ENCODE measurements around the gene CBS. TPM values are rescaled to one million over a fixed set of nuclear protein-coding genes. Genes with fewer than 3 reads are reported as not detected.

CBS gene
- total RNA-seq, 1 donor: 26.1 TPM

DNA sequence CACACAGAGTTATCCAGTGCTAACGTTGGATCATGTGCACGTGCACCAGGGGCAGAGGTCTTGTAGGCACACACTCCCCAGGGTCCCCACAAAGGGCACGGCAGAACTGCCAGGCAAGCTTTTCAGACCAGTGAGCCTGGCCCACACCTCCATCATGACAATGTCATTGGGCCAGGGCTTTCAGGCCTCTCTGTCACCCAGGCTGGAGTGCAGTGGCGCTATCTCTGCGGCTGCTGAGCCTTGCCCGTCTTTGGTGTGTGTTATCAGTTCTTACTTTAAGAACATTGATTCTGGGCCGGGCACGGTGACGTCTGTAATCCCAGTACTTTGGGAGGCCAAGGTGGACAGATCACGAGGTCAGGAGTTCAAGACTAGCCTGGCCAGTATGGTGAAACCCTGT lies 57.1 kb downstream of the CBS start:
- Histone ChIP-seq H3K4me2 (ENCODE audit: insufficient read depth, low read length) (no peak overlapping the region), H3K36me3 (ENCODE audit: insufficient read depth, low read length) (peaks cover 27% of the 10 kb centered on the region), H3K4me1 (ENCODE audit: insufficient read depth, low read length) (no peaks in the 10 kb centered on the region), H3K27ac (ENCODE audit: low read depth, low read length) (no peak overlapping the region), H3K4me3 (ENCODE audit: insufficient read depth, low read length) (no peak overlapping the region), H3K9me3 (ENCODE audit: low read depth, low read length) (no peaks in the 10 kb centered on the region), H3K27me3 (ENCODE audit: insufficient read depth, low read length) (no peaks in the 10 kb centered on the region), H3K79me2 (ENCODE audit: insufficient read depth, low read length) (no peaks in the 10 kb centered on the region), H2AFZ (ENCODE audit: low read length) (no peak overlapping the region), H4K20me1 (ENCODE audit: insufficient read depth, low read length) (no peaks in the 10 kb centered on the region)
- no peak for DNase-seq (ENCODE audit: insufficient read length, low spot score, missing footprints)
- TF ChIP-seq, protein P1, sequence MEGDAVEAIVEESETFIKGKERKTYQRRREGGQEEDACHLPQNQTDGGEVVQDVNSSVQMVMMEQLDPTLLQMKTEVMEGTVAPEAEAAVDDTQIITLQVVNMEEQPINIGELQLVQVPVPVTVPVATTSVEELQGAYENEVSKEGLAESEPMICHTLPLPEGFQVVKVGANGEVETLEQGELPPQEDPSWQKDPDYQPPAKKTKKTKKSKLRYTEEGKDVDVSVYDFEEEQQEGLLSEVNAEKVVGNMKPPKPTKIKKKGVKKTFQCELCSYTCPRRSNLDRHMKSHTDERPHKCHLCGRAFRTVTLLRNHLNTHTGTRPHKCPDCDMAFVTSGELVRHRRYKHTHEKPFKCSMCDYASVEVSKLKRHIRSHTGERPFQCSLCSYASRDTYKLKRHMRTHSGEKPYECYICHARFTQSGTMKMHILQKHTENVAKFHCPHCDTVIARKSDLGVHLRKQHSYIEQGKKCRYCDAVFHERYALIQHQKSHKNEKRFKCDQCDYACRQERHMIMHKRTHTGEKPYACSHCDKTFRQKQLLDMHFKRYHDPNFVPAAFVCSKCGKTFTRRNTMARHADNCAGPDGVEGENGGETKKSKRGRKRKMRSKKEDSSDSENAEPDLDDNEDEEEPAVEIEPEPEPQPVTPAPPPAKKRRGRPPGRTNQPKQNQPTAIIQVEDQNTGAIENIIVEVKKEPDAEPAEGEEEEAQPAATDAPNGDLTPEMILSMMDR (IDR thresholded peaks at IDR 0.05; ENCODE audit: extremely low read depth, low read depth, low read length): no peak

DNA sequence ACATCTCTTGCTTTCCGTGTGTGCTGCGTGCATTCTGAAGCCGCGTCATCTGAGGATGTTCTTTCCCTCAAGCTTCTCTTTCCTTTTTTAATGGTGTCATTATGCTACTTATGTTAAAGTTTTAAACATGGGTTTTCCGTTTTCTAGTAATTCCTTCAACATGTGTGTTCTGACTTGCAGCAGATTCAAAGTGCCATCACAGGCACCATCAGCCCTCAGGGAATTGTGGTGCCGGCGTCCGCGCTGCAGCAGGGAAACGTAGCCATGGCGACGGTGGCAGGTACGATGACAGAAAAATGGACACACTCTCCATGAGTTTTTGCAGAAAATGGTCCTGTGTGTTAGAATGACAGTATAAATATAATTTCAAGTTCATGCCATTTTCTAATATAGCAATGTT lies 58.9 kb downstream of the CBS start:
- Histone ChIP-seq H3K4me1 (ENCODE audit: insufficient read depth, low read length) (no peaks in the 10 kb centered on the region), H4K20me1 (ENCODE audit: insufficient read depth, low read length) (no peaks in the 10 kb centered on the region), H3K4me2 (ENCODE audit: insufficient read depth, low read length) (no peak overlapping the region), H3K79me2 (ENCODE audit: insufficient read depth, low read length) (no peaks in the 10 kb centered on the region), H2AFZ (ENCODE audit: low read length) (no peak overlapping the region), H3K27me3 (ENCODE audit: insufficient read depth, low read length) (no peaks in the 10 kb centered on the region), H3K36me3 (ENCODE audit: insufficient read depth, low read length) (peaks cover 41% of the 10 kb centered on the region), H3K4me3 (ENCODE audit: insufficient read depth, low read length) (no peak overlapping the region), H3K9me3 (ENCODE audit: low read depth, low read length) (no peaks in the 10 kb centered on the region), H3K27ac (ENCODE audit: low read depth, low read length) (no peak overlapping the region)
- DNase-seq (ENCODE audit: insufficient read length, low spot score, missing footprints): no peak
- TF ChIP-seq, protein P1 (IDR thresholded peaks at IDR 0.05; ENCODE audit: extremely low read depth, low read depth, low read length): no peak

DNA sequence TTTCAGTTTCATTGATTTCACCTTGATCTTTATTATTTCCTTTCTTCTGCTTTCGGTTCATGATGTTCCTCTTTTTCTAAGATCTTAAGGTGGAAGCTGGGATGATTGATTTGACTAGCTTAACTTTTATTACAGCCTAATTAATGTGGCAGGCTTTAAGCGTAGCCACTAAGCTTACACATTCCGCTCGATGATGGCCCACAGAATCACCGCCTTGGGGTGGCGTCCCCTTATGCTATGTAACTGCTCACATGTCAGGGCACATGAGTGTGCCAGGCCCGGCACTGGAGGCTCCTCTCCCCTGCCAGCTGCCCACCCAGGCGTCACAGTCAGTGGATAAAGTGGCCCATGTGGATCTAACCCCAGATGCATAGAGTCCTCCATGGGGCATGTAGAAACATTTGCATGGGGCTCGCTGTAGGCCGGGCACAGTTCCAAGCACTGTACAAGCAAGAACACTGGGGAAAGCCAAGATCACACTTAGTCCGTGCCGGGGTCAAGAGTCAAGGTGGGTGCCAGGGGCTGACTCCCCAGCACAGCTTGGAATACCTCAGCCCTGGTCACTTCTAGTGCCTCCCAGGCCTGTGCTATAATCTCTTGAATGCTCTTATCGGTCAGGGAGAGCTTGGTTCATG lies 59.6 kb downstream of the CBS start:
- no peaks in the 10 kb centered on the region for H3K9me3 ChIP-seq (ENCODE audit: low read depth, low read length)
- H3K27me3 ChIP-seq (ENCODE audit: insufficient read depth, low read length): no peaks in the 10 kb centered on the region
- no peak overlapping the region for H2AFZ ChIP-seq (ENCODE audit: low read length)
- peaks cover 41% of the 10 kb centered on the region for H3K36me3 ChIP-seq (ENCODE audit: insufficient read depth, low read length)
- TF ChIP-seq, protein P1 (IDR thresholded peaks at IDR 0.05; ENCODE audit: extremely low read depth, low read depth, low read length): no peak
- no peak for DNase-seq (ENCODE audit: insufficient read length, low spot score, missing footprints)
- no peaks in the 10 kb centered on the region for H3K4me1 ChIP-seq (ENCODE audit: insufficient read depth, low read length)
- no peak overlapping the region for H3K4me2 ChIP-seq (ENCODE audit: insufficient read depth, low read length)
- no peaks in the 10 kb centered on the region for H3K79me2 ChIP-seq (ENCODE audit: insufficient read depth, low read length)
- H4K20me1 ChIP-seq (ENCODE audit: insufficient read depth, low read length): no peaks in the 10 kb centered on the region
- no peak overlapping the region for H3K4me3 ChIP-seq (ENCODE audit: insufficient read depth, low read length)
- no peak overlapping the region for H3K27ac ChIP-seq (ENCODE audit: low read depth, low read length)

DNA sequence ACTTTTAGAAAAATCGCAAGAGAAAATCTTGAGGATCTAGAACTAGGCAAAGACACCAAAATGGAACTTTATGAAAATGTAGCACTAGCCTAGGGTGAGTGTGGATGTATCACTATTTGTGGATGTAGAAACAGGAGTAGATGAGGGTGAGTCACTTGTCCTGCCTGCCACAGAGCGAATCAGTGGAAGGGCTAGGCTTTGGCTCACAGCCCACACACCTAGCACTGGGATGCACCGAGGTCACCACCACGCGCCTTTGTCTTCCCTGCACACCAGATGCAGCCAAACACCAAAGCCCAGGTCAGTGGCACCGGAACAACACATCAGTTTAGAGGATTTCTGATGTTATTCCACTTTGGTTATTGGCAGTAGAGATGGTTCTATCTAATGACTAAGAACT lies 63.0 kb downstream of the CBS start:
- H3K9me3 ChIP-seq (ENCODE audit: low read depth, low read length): no peaks in the 10 kb centered on the region
- H3K27ac ChIP-seq (ENCODE audit: low read depth, low read length): no peak overlapping the region
- H2AFZ ChIP-seq (ENCODE audit: low read length): no peak overlapping the region
- peaks cover 44% of the 10 kb centered on the region for H3K36me3 ChIP-seq (ENCODE audit: insufficient read depth, low read length)
- H3K79me2 ChIP-seq (ENCODE audit: insufficient read depth, low read length): no peaks in the 10 kb centered on the region
- H3K4me3 ChIP-seq (ENCODE audit: insufficient read depth, low read length): no peak overlapping the region
- H3K27me3 ChIP-seq (ENCODE audit: insufficient read depth, low read length): no peaks in the 10 kb centered on the region
- H4K20me1 ChIP-seq (ENCODE audit: insufficient read depth, low read length): no peaks in the 10 kb centered on the region
- H3K4me2 ChIP-seq (ENCODE audit: insufficient read depth, low read length): no peak overlapping the region
- TF ChIP-seq, protein P1 (IDR thresholded peaks at IDR 0.05; ENCODE audit: extremely low read depth, low read depth, low read length): no peak
- DNase-seq (ENCODE audit: insufficient read length, low spot score, missing footprints): no peak
- no peaks in the 10 kb centered on the region for H3K4me1 ChIP-seq (ENCODE audit: insufficient read depth, low read length)
